H1 (cell line): Measurements from ENCODE around the gene GMPR2. TPM values are rescaled to one million over a fixed set of nuclear protein-coding genes. Genes with fewer than 3 reads are reported as not detected.

Experiments used
- CTCF ChIA-PET: fragments of 300-600 bp; sonication (Branson Sonifier 250); formaldehyde crosslinking; loops from one replicate; lab custom pipeline; 2021; ENCODE audit not compliant: partially characterized antibody; lab: Charles Lee
- POLR2A ChIA-PET: fragments of 300-600 bp; sonication (Branson Sonifier 250); formaldehyde crosslinking; loops from one replicate; lab custom pipeline; 2021; ENCODE audit warnings: inconsistent platforms; ENCODE audit not compliant: partially characterized antibody; lab: Charles Lee
- DNase-seq, 2 experiments: peaks; one replicate each; pipeline versions ENCODE4 v3.0.0 to v3.0.0-alpha.2; 2010 to 2022; ENCODE audit warnings: low spot score in 2 of 2, low read depth in 1 of 2, mixed read lengths in 1 of 2
- FAIRE-seq: peaks from 2 replicates; lab custom pipeline; 2011; peaks lifted over from hg19 to GRCh38; lab: Jason Lieb, UNC
- H2AFZ ChIP-seq: 2 replicates; pipeline ENCODE4 v1.8.1; 2012; ENCODE audit warnings: low read length, inconsistent platforms
- H2AK5ac ChIP-seq: 2 replicates; pipeline ENCODE4 v1.6.1; 2013; ENCODE audit warnings: low read depth, low read length
- H2BK120ac ChIP-seq: replicated peaks from 2 replicates; pipeline ENCODE3; 2013; ENCODE audit warnings: low read depth, low read length, inconsistent platforms
- H2BK12ac ChIP-seq: 2 replicates; pipeline ENCODE4 v1.6.1; 2013; ENCODE audit warnings: low read depth, low read length
- H2BK15ac ChIP-seq: 2 replicates; pipeline ENCODE4 v1.6.1; 2013; ENCODE audit warnings: low read length
- H2BK20ac ChIP-seq: 2 replicates; pipeline ENCODE4 v1.6.1; 2013; ENCODE audit warnings: low read length
- H2BK5ac ChIP-seq: 2 replicates; pipeline ENCODE4 v1.6.1; 2013; ENCODE audit warnings: low read depth, low read length
- H3K14ac ChIP-seq: 2 replicates; pipeline ENCODE4 v1.6.1; 2013; ENCODE audit warnings: inconsistent platforms; ENCODE audit not compliant: insufficient read length
- H3K18ac ChIP-seq: 2 replicates; pipeline ENCODE4 v1.6.1; 2013; ENCODE audit warnings: low read length; ENCODE audit errors: extremely low read depth
- H3K23ac ChIP-seq: 2 replicates; pipeline ENCODE4 v1.6.1; 2013; ENCODE audit warnings: inconsistent platforms; ENCODE audit not compliant: insufficient read length
- H3K23me2 ChIP-seq: 2 replicates; pipeline ENCODE4 v1.6.1; 2013; ENCODE audit warnings: low read depth, low read length
- H3K27ac ChIP-seq: 2 replicates; pipeline ENCODE4 v1.6.1; 2011; ENCODE audit warnings: low read depth, low read length, inconsistent platforms
- H3K27me3 ChIP-seq, 4 experiments: replicated peaks in 1 of 4; 1 replicate in 1 of 4; 2 replicates in 3 of 4; pipeline versions ENCODE4 v1.6.1 to v1.8.1; 2011 to 2013; ENCODE audit warnings: low read length in 3 of 4, mild to moderate bottlenecking in 3 of 4, inconsistent platforms in 2 of 4, mixed read lengths in 2 of 4, moderate library complexity in 1 of 4; ENCODE audit not compliant: control insufficient read depth in 3 of 4, insufficient read depth in 3 of 4; ENCODE audit errors: extremely low read depth in 1 of 4
- H3K36me3 ChIP-seq, 4 experiments: 2 replicates each; pipeline versions ENCODE4 v1.6.1 to v1.8.1; 2011 to 2013; ENCODE audit warnings: mild to moderate bottlenecking in 4 of 4, low read length in 3 of 4, moderate library complexity in 2 of 4, control low read depth in 1 of 4, inconsistent platforms in 1 of 4; ENCODE audit not compliant: insufficient read depth in 4 of 4, control insufficient read depth in 2 of 4
- H3K4ac ChIP-seq: replicated peaks from 2 replicates; pipeline ENCODE3; 2013; ENCODE audit warnings: low read length, low read depth, mixed read lengths, inconsistent platforms; ENCODE audit not compliant: insufficient read length
- H3K4me1 ChIP-seq, 4 experiments: replicated peaks in 1 of 4; 1 replicate in 1 of 4; 2 replicates in 3 of 4; pipeline versions ENCODE4 v1.6.1 to v1.8.1; 2011 to 2013; ENCODE audit warnings: low read length in 3 of 4, inconsistent platforms in 2 of 4, mixed read lengths in 1 of 4; ENCODE audit not compliant: insufficient read depth in 4 of 4, control insufficient read depth in 3 of 4
- H3K4me2 ChIP-seq, 2 experiments: 2 replicates each; pipeline versions ENCODE4 v1.6.1 to v1.8.1; 2011 to 2013; ENCODE audit warnings: low read depth in 2 of 2, low read length in 2 of 2, control low read depth in 1 of 2, inconsistent platforms in 1 of 2, mild to moderate bottlenecking in 1 of 2; ENCODE audit not compliant: insufficient read depth in 1 of 2
- H3K4me3 ChIP-seq, 4 experiments: fragments of 200-600, 300-600 bp in 1 of 4; sonication (generic), shearing (Covaris generic), sonication (Bioruptor Twin) in 1 of 4; 2 replicates each; pipeline versions ENCODE4 v1.5.1 to v1.8.1; 2011 to 2016; ENCODE audit warnings: low read length in 4 of 4, low read depth in 3 of 4, control low read depth in 2 of 4, inconsistent platforms in 2 of 4, mild to moderate bottlenecking in 2 of 4, mixed read lengths in 1 of 4, moderate library complexity in 1 of 4; ENCODE audit not compliant: insufficient read depth in 2 of 4; ENCODE audit errors: extremely low read depth in 1 of 4
- H3K56ac ChIP-seq: replicated peaks from 2 replicates; pipeline ENCODE3; 2013; ENCODE audit warnings: low read depth, mild to moderate bottlenecking, mixed read lengths, low read length, inconsistent platforms; ENCODE audit not compliant: insufficient read length
- H3K79me1 ChIP-seq: 2 replicates; pipeline ENCODE4 v1.6.1; 2013; ENCODE audit warnings: low read depth, low read length, control low read depth
- H3K79me2 ChIP-seq, 2 experiments: 2 replicates each; pipeline versions ENCODE4 v1.6.1 to v1.8.1; 2012 to 2013; ENCODE audit warnings: low read length in 2 of 2, mild to moderate bottlenecking in 2 of 2, inconsistent platforms in 1 of 2; ENCODE audit not compliant: insufficient read depth in 2 of 2, control insufficient read depth in 1 of 2
- H3K9ac ChIP-seq, 4 experiments: replicated peaks in 1 of 4; 1 replicate in 1 of 4; 2 replicates in 3 of 4; pipeline versions ENCODE4 v1.6.1 to v1.8.1; 2011 to 2013; ENCODE audit warnings: low read depth in 3 of 4, low read length in 3 of 4, control low read depth in 2 of 4, mild to moderate bottlenecking in 2 of 4, moderate library complexity in 2 of 4, inconsistent platforms in 1 of 4; ENCODE audit errors: extremely low read depth in 1 of 4
- H3K9me3 ChIP-seq, 2 experiments: 2 replicates each; pipeline versions ENCODE4 v1.6.1 to v1.8.1; 2012 to 2013; ENCODE audit warnings: mild to moderate bottlenecking in 2 of 2, moderate library complexity in 2 of 2, control low read depth in 1 of 2, inconsistent platforms in 1 of 2, low read depth in 1 of 2, low read length in 1 of 2, mixed read lengths in 1 of 2; ENCODE audit not compliant: insufficient read depth in 2 of 2
- H4K20me1 ChIP-seq, 2 experiments: replicated peaks in 1 of 2; 2 replicates each; pipeline versions ENCODE3 to v1.8.1; 2011 to 2013; ENCODE audit warnings: inconsistent platforms in 2 of 2, low read length in 2 of 2, mild to moderate bottlenecking in 1 of 2; ENCODE audit not compliant: insufficient read depth in 2 of 2, control insufficient read depth in 1 of 2
- H4K5ac ChIP-seq: 2 replicates; pipeline ENCODE4 v1.6.1; 2013; ENCODE audit warnings: low read length, low read depth, mixed read lengths, inconsistent platforms; ENCODE audit not compliant: insufficient read length
- H4K8ac ChIP-seq: 2 replicates; pipeline ENCODE4 v1.8.0; 2013; ENCODE audit warnings: mild to moderate bottlenecking, moderate library complexity, low read length, inconsistent platforms; ENCODE audit not compliant: insufficient read depth; ENCODE audit errors: extremely low read depth
- H4K91ac ChIP-seq: replicated peaks from 2 replicates; pipeline ENCODE3; 2013; ENCODE audit warnings: low read length, mixed read lengths, inconsistent platforms; ENCODE audit not compliant: insufficient read length
- ASH2L ChIP-seq: fragments of 200-600, 300-600 bp; sonication (generic); IDR thresholded peaks from one replicate; pipeline ENCODE4 v1.7.1; 2017; ENCODE audit warnings: low read length
- BCL11A ChIP-seq, 2 experiments: IDR thresholded peaks; one replicate each; pipeline ENCODE4 v1.6.1; 2011; ENCODE audit warnings: low read depth in 2 of 2, low read length in 2 of 2, mild to moderate bottlenecking in 2 of 2
- CEBPB ChIP-seq: IDR thresholded peaks from 2 replicates; pipeline ENCODE4 v1.6.1; 2012; ENCODE audit warnings: low read depth, low read length
- CTBP2 ChIP-seq: IDR thresholded peaks from 2 replicates; pipeline ENCODE4 v1.7.0; 2011; ENCODE audit warnings: borderline replicate concordance, mild to moderate bottlenecking, moderate library complexity, mixed read lengths, low read length; ENCODE audit not compliant: insufficient read depth, insufficient read length
- E2F6 ChIP-seq: IDR thresholded peaks from 2 replicates; pipeline ENCODE4 v1.6.1; 2012; ENCODE audit warnings: inconsistent platforms
- EZH2 ChIP-seq: fragments of 200-600 bp; sonication (generic); IDR thresholded peaks from 2 replicates; pipeline ENCODE4 v1.7.1; 2012; ENCODE audit warnings: low read depth, mild to moderate bottlenecking, moderate library complexity, low read length, inconsistent platforms; ENCODE audit not compliant: severe bottlenecking
- GABPA ChIP-seq: IDR thresholded peaks from 2 replicates; pipeline ENCODE4 v1.6.1; 2011; ENCODE audit warnings: mild to moderate bottlenecking, low read length, moderate library complexity, borderline replicate concordance; ENCODE audit not compliant: insufficient read depth
- HDAC6 ChIP-seq: IDR thresholded peaks from one replicate; pipeline ENCODE4 v1.7.1; 2012; ENCODE audit warnings: low read depth, mild to moderate bottlenecking, inconsistent platforms, low read length, moderate library complexity
- MAX ChIP-seq: IDR thresholded peaks from 2 replicates; pipeline ENCODE4 v1.6.1; 2012; ENCODE audit warnings: inconsistent platforms
- NRF1 ChIP-seq: IDR thresholded peaks from 2 replicates; pipeline ENCODE4 v1.6.1; 2011; ENCODE audit warnings: mild to moderate bottlenecking, low read depth, low read length, improper control_type of control experiment
- TAF1 ChIP-seq: IDR thresholded peaks from 2 replicates; pipeline ENCODE4 v1.6.1; 2011; ENCODE audit warnings: mild to moderate bottlenecking, low read depth, low read length
- TEAD4 ChIP-seq: IDR thresholded peaks from 2 replicates; pipeline ENCODE4 v1.6.1; 2012; ENCODE audit warnings: low read depth, low read length, inconsistent platforms, mixed read lengths
- WGBS, 2 experiments: shearing (Covaris generic) in 1 of 2; methylation state at CpG; one replicate each; pipeline versions ENCODE4 v1.1.6 to v1.1.7; 2013 to 2015; ENCODE audit warnings: low lambda C conversion rate in 2 of 2, mixed read lengths in 2 of 2, inconsistent platforms in 1 of 2, low coverage in 1 of 2, missing lambda C conversion rate in 1 of 2; ENCODE audit not compliant: insufficient replicate concordance in 2 of 2, insufficient coverage in 1 of 2, insufficient read length in 1 of 2; ENCODE audit errors: extremely low coverage in 1 of 2, missing lambda C conversion rate in 1 of 2; 5-methylcytosine and 5-hydroxymethylcytosine counted together
- polyA plus RNA-seq, 7 experiments: library from polyadenylated mRNA; depleted of rRNA in 3 of 7; stranded (reverse) in 5 of 7; unstranded in 2 of 7; fragments of >200 nt in 5 of 7; fragments of 200-250 nt in 2 of 7; gene quantifications; 1 replicate in 5 of 7; 2 replicates in 1 of 7; 4 replicates in 1 of 7; pipeline versions ENCODE4 v1.2.1 to v1.2.3, GENCODE V29; 2011 to 2013; ENCODE audit warnings: missing spikeins in 2 of 7, mixed read lengths in 2 of 7
- total RNA-seq: library from RNA; stranded (reverse); fragmentation: NEBNext Ultra II Directional; extraction: Animal tissue kit (Norgen Biotek cat#: 25700); gene quantifications from 2 replicates; pipeline ENCODE4 v1.2.1, GENCODE V29; 2021

Gene GMPR2
- total and polyA plus RNA-seq, 2 of the 8 experiments (the other 6 are each of a cell fraction or from before 2014, with no cell fraction given), result 61.6 to 85.3 TPM

GRCh38 chr14:24269368-24269767 lies 36.6 kb downstream of the GMPR2 start:
- CTCF ChIA-PET, result interaction anchor here (0.6 to 8.6 kb wide), 11 partner anchors 14 to 212 kb away, joined by 3 to 94 read pairs (median 22); partner anchors contain the start of genes CIDEB, DHRS1, GMPR2 and LTB4R2
- no peak overlapping the region for H3K14ac ChIP-seq
- FAIRE-seq, result no peak
- TF ChIP-seq CTBP2, result no peak
- TF ChIP-seq EZH2, result no peak
- TF ChIP-seq TAF1, result no peak
- no peak for TF ChIP-seq NRF1
- no peak for TF ChIP-seq HDAC6
- TF ChIP-seq MAX, result no peak
- no peak for TF ChIP-seq BCL11A (IDR thresholded peaks at IDR 0.05; ENCODE audit: low read depth in 2 of 2, low read length in 2 of 2)
- TF ChIP-seq E2F6, result no peak
- no peak for TF ChIP-seq CEBPB
- TF ChIP-seq GABPA, result no peak
- TF ChIP-seq ASH2L, result no peak
- TF ChIP-seq TEAD4, result no peak

More at GRCh38 chr14:24269368-24269767, 36.6 kb downstream of the GMPR2 start:
- H3K9me3 ChIP-seq, result no peaks in the 10 kb centered on the region
- H3K4ac ChIP-seq, result no peak overlapping the region
- H3K27ac ChIP-seq, result no peak overlapping the region
- no peak overlapping the region for H2BK15ac ChIP-seq
- no peak overlapping the region for H3K56ac ChIP-seq
- POLR2A ChIA-PET, result interaction anchor here (0.9 to 3.8 kb wide), 7 partner anchors 11 to 81 kb away, joined by 3 to 26 read pairs (median 4); partner anchors contain the start of genes IPO4 and TINF2
- no peak for DNase-seq
- no peak overlapping the region for H4K5ac ChIP-seq
- 81% methylated on average over 8 of the region's 8 CpGs; no CpG with 5 or more reads in 1 of the 2 experiments for WGBS, 2 experiments
- H2AFZ ChIP-seq, result no peak overlapping the region
- peaks cover 0 to 4% (median 2%) of the 10 kb centered on the region in 4 experiments; a peak in 4 of 7 replicates for H3K4me1 ChIP-seq
- H3K79me2 ChIP-seq, result no peaks in the 10 kb centered on the region
- no peak overlapping the region for H3K23ac ChIP-seq
- no peak overlapping the region for H2BK20ac ChIP-seq
- no peak overlapping the region for H2BK5ac ChIP-seq
- H3K23me2 ChIP-seq, result peaks cover 5% of the 10 kb centered on the region
- no peak overlapping the region for H2AK5ac ChIP-seq
- H4K8ac ChIP-seq, result no peak overlapping the region
- H4K20me1 ChIP-seq, result peaks cover 0 to 2% of the 10 kb centered on the region in 2 experiments
- H2BK120ac ChIP-seq, result no peak overlapping the region
- no peak overlapping the region for H3K4me2 ChIP-seq
- H3K9ac ChIP-seq, result no peak overlapping the region
- no peaks in the 10 kb centered on the region; a peak in 3 of 8 replicates for H3K36me3 ChIP-seq
- no peak overlapping the region for H2BK12ac ChIP-seq
- no peaks in the 10 kb centered on the region; a peak in 1 of 7 replicates for H3K27me3 ChIP-seq
- no peak overlapping the region for H4K91ac ChIP-seq
- H3K4me3 ChIP-seq, result no peak overlapping the region
- no peak overlapping the region for H3K18ac ChIP-seq
- no peaks in the 10 kb centered on the region for H3K79me1 ChIP-seq
